Kidney (tissue), 14 donors: Measurements from ENCODE around the gene GLT8D1. TPM values are rescaled to one million over a fixed set of nuclear protein-coding genes. Genes with fewer than 3 reads are reported as not detected.

Experiments
- DNase-seq, 5 donors: peaks; one replicate each; pipeline ENCODE4 v3.0.0-alpha.2; 2013 to 2020
- FAIRE-seq: peaks from 2 replicates; lab custom pipeline; 2012; peaks lifted over from hg19 to GRCh38; lab: Jason Lieb, UNC
- H3K27ac ChIP-seq, 2 donors: one replicate each; pipeline ENCODE4 v1.7.0; 2013; ENCODE audit warnings: low read depth in 2 of 2, low read length in 2 of 2, inconsistent platforms in 1 of 2
- H3K27me3 ChIP-seq: one replicate; pipeline ENCODE4 v1.7.1; 2013; ENCODE audit warnings: low read length, inconsistent platforms; ENCODE audit not compliant: control insufficient read depth, insufficient read depth
- H3K36me3 ChIP-seq, 3 donors: one replicate each; pipeline versions ENCODE4 v1.7.0 to v1.7.1; 2013; ENCODE audit warnings: low read length in 3 of 3, control low read depth in 1 of 3, inconsistent platforms in 1 of 3; ENCODE audit not compliant: insufficient read depth in 3 of 3, control insufficient read depth in 2 of 3
- H3K4me1 ChIP-seq, 3 donors: one replicate each; pipeline versions ENCODE4 v1.7.0 to v1.7.1; 2013; ENCODE audit warnings: low read length in 3 of 3, inconsistent platforms in 1 of 3, low read depth in 1 of 3; ENCODE audit not compliant: control insufficient read depth in 2 of 3, insufficient read depth in 2 of 3
- H3K4me3 ChIP-seq, 3 donors: one replicate each; pipeline versions ENCODE4 v1.7.0 to v1.8.1; 2013; ENCODE audit warnings: low read length in 3 of 3, control low read depth in 1 of 3, inconsistent platforms in 1 of 3
- H3K9ac ChIP-seq, 3 donors: one replicate each; pipeline versions ENCODE4 v1.7.0 to v1.7.1; 2013; ENCODE audit warnings: low read length in 3 of 3, control low read depth in 1 of 3, inconsistent platforms in 1 of 3
- H3K9me3 ChIP-seq, 3 donors: one replicate each; pipeline versions ENCODE4 v1.7.0 to v1.7.1; 2013; ENCODE audit warnings: low read length in 3 of 3, control low read depth in 1 of 3, inconsistent platforms in 1 of 3; ENCODE audit not compliant: control insufficient read depth in 2 of 3, insufficient read depth in 1 of 3
- CTCF ChIP-seq: IDR thresholded peaks from 3 replicates; pipeline ENCODE4 v1.5.1; 2012; ENCODE audit warnings: mild to moderate bottlenecking, moderate library complexity, borderline replicate concordance; ENCODE audit not compliant: insufficient read depth; ENCODE audit errors: extremely low read depth
- intact Hi-C: fragments of 100-400 bp; cut with DNase I; formaldehyde crosslinking; loops from one replicate; pipeline ENCODE4 v1.11.1; 2022
- polyA plus RNA-seq: library from polyadenylated mRNA; stranded (reverse); fragments of 350-450 nt; fragmentation: Illumina TruSeq; extraction: RNeasy Lipid Tissue Mini Kit (QIAGEN cat#74804); gene quantifications from one replicate; pipeline ENCODE4 v1.2.3, GENCODE V29; 2014; ENCODE audit warnings: low read depth, low replicate concordance; ENCODE audit not compliant: insufficient read depth
- total RNA-seq: library from RNA; stranded (reverse); fragmentation: NEBNext Ultra II Directional; extraction: Animal tissue kit (Norgen Biotek cat#: 25700); gene quantifications from one replicate; pipeline ENCODE4 v1.2.1, GENCODE V29; 2021
- donor health status: control.
- donor health status: control.
- donor health status: control.
- donor health status: control.
- donor health status: control.
- donor health status: DM: yes; HTN: yes; CAD: no.
- donor health status: Normal renal cell carcinoma (clear cell type).

GLT8D1 gene
- total and polyA plus RNA-seq, 2 donors from 2014 or later, result 60.4 to 62.1 TPM

- intact Hi-C loops, result no loop called here
- Histone ChIP-seq H3K36me3 (peaks cover 11 to 31% (median 20%) of the 10 kb centered on the region in 3 donors), H3K4me1 (peaks cover 4 to 28% (median 22%) of the 10 kb centered on the region in 3 donors), H3K9me3 (no peaks in the 10 kb centered on the region), H3K27me3 (no peaks in the 10 kb centered on the region), H3K9ac (no peak overlapping the region), H3K27ac (no peak overlapping the region), H3K4me3 (no peak overlapping the region)
- FAIRE-seq (no peak), DNase-seq (peak in 1 of 5 donors; percentile 74)
- no peak for TF ChIP-seq CTCF
Observed at GRCh38 chr3:52683611-52684010, 22.0 kb downstream of the GLT8D1 start.

GRCh38 chr3:52682016-52682415, 23.6 kb downstream of the GLT8D1 start:
- Histone ChIP-seq H3K27me3 (no peaks in the 10 kb centered on the region), H3K4me1 (peaks cover 3 to 26% (median 22%) of the 10 kb centered on the region in 3 donors), H3K9ac (no peak overlapping the region), H3K9me3 (no peaks in the 10 kb centered on the region), H3K36me3 (peaks cover 8 to 28% (median 11%) of the 10 kb centered on the region in 3 donors), H3K27ac (peak overlapping the region; percentile 5 to 76), H3K4me3 (no peak overlapping the region)
- intact Hi-C loops, result no loop called here
- TF ChIP-seq CTCF, result peak; percentile 31
- DNase-seq (peak in 2 of 5 donors; percentile 27 to 66), FAIRE-seq (peak; percentile 29)

- TF ChIP-seq CTCF, result no peak
- Histone ChIP-seq H3K27ac (peak overlapping the region; percentile 5 to 76), H3K36me3 (peaks cover 8 to 32% (median 11%) of the 10 kb centered on the region in 3 donors), H3K4me1 (peaks cover 0 to 22% (median 19%) of the 10 kb centered on the region in 3 donors), H3K27me3 (no peaks in the 10 kb centered on the region), H3K9me3 (no peaks in the 10 kb centered on the region), H3K4me3 (no peak overlapping the region), H3K9ac (no peak overlapping the region)
- DNase-seq (no peak), FAIRE-seq (no peak)
- intact Hi-C loops, result no loop called here
Observed at GRCh38 chr3:52681596-52681995, 24.0 kb downstream of the GLT8D1 start.

GRCh38 chr3:52679811-52680210, 25.8 kb downstream of the GLT8D1 start:
- no peak for FAIRE-seq
- no peak for DNase-seq
- no peak for TF ChIP-seq CTCF
- Histone ChIP-seq H3K27me3 (no peaks in the 10 kb centered on the region), H3K9me3 (no peaks in the 10 kb centered on the region), H3K9ac (no peak overlapping the region), H3K4me3 (no peak overlapping the region), H3K27ac (no peak overlapping the region), H3K36me3 (peaks cover 8 to 46% (median 16%) of the 10 kb centered on the region in 3 donors), H3K4me1 (peaks cover 0 to 18% (median 15%) of the 10 kb centered on the region in 3 donors)
- intact Hi-C loops, result no loop called here
